HEK293T (cell line): ENCODE data around the gene METTL9.

ENCODE experiments used
- ARNT ChIP-seq: fragments of 450-650 bp; IDR thresholded peaks from 2 replicates; pipeline ENCODE4 v1.6.1; 2017; ENCODE audit warnings: mild to moderate bottlenecking
- BHLHE40 ChIP-seq: fragments of 450-650 bp; IDR thresholded peaks from 2 replicates; pipeline ENCODE4 v1.6.1; 2016; ENCODE audit warnings: mild to moderate bottlenecking, moderate library complexity, borderline replicate concordance
- CTBP1 ChIP-seq: fragments of 450-650 bp; IDR thresholded peaks from 2 replicates; pipeline ENCODE4 v1.6.1; 2016; ENCODE audit warnings: borderline replicate concordance
- ELF4 ChIP-seq: fragments of 450-650 bp; IDR thresholded peaks from 2 replicates; pipeline ENCODE4 v1.6.1; 2017; ENCODE audit warnings: antibody characterized with exemption
- FOXA1 ChIP-seq: fragments of 450-650 bp; IDR thresholded peaks from 2 replicates; pipeline ENCODE4 v1.6.1; 2016; ENCODE audit warnings: mild to moderate bottlenecking
- FOXK2 ChIP-seq: fragments of 450-650 bp; IDR thresholded peaks from 2 replicates; pipeline ENCODE4 v1.6.1; 2016; ENCODE audit warnings: mild to moderate bottlenecking
- FOXM1 ChIP-seq: fragments of 450-650 bp; IDR thresholded peaks from 2 replicates; pipeline ENCODE4 v1.6.1; 2017; ENCODE audit warnings: mild to moderate bottlenecking, borderline replicate concordance
- HDGF ChIP-seq: fragments of 450-650 bp; IDR thresholded peaks from 2 replicates; pipeline ENCODE4 v1.6.1; 2017; ENCODE audit warnings: antibody characterized with exemption, borderline replicate concordance
- L3MBTL2 ChIP-seq: fragments of 450-650 bp; conservative IDR thresholded peaks from 2 replicates; pipeline ENCODE4 v1.6.1; 2016; ENCODE audit warnings: mild to moderate bottlenecking
- PKNOX1 ChIP-seq: fragments of 450-650 bp; IDR thresholded peaks from 2 replicates; pipeline ENCODE4 v1.6.1; 2016
- SP1 ChIP-seq: fragments of 450-650 bp; IDR thresholded peaks from 2 replicates; pipeline ENCODE4 v1.6.1; 2017
- SUZ12 ChIP-seq: fragments of 450-650 bp; IDR thresholded peaks from 2 replicates; pipeline ENCODE4 v1.6.1; 2016; ENCODE audit warnings: mild to moderate bottlenecking
- TARDBP ChIP-seq: fragments of 450-650 bp; IDR thresholded peaks from 2 replicates; pipeline ENCODE4 v1.6.1; 2016
- ZNF384 ChIP-seq: fragments of 450-650 bp; IDR thresholded peaks from 2 replicates; pipeline ENCODE4 v1.6.1; 2016

GRCh38 chr16:21646091-21646490, 46.7 kb downstream of the METTL9 start:
- TF ChIP-seq BHLHE40 (no peak), L3MBTL2 (no peak), ZNF384 (no peak), HDGF (no peak), CTBP1 (no peak), SP1 (no peak), FOXA1 (no peak), FOXM1 (no peak), ARNT (no peak), TARDBP (no peak), FOXK2 (no peak), ELF4 (no peak), PKNOX1 (no peak), SUZ12 (no peak)
